Inflammatory macrophage treated with lipopolysaccharide for 1 hour (primary cell): ENCODE data around the gene LSP1.

Experiments used
- DNase-seq, 2 donors: peaks; one replicate each; pipeline ENCODE4 v3.0.0-alpha.2; 2020 to 2022

The LSP1 gene

DNA sequence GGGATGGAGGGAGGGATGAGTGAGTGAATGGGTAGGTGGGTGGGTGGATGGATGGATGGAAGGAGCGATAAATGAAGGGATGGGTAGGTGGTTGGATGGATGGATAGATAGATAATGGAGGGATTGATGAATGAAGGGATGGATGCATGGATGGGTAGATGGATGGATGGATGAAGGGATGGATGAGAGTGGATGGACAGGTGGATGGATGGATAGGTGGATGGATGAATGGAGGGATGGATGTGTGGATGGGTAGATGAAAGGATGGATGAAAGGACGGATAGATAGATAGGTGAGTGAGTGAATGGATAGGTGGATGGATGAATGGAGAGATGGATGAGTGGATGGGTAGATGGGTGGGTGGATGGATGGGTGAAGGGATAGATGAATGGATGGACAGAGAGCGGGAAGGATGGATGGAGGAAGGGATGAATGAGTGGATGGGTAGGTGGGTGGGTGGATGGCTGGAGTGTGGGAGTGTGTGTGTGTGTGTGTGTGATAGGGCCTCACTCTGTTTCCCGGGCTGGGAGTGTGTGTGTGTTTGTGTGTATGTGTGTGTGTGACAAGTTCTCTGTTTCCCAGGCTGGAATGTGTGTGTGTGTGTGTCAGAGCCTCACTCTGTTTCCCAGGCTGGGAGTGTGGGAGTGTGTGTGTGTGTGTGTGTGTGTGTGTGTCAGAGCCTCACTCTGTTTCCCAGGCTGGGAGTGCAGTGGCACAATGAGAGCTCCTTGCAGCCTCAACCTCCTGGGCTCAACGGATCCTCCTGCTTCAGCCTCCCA, 40.9 kb downstream of the LSP1 start:
- DNase-seq: no peak

DNA sequence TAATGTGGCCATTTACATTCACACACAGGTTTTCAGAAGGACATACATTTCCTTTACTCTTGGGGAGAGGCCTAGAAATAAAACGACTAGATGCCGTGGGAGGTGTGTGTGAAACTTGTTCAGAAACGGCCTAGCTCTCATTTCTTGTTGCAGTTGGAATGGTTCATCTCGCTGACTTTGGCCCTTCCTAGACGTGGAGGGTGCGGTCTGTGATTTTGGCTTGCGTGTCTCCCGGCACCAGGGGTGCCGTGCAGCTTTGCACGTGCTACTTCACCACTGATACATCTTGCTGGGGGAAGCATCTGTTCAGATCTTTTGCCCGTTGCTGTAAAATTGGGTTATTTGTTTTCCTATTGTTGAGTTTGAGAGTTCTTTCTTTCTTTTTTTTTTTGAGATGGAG, 41.9 kb downstream of the LSP1 start:
- no peak for DNase-seq

DNA sequence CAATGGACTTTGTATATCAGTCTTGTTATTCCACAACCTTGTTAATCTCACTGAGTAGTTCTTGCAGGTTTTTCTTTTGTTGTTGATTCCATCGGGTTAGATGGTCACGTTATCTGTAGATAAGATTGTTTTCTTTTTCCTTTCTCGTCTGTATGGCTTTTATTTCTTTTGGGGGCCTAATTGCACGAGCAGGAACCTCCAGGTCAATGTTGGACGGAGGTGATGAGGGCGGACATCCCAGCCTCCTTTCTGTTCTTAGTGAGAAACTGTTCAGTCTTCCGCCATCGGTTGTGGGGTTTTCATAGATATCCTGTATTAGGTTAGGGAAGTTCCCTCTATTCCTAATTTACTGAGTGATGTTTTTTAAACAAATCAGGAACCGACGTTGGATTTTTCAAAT, 43.6 kb downstream of the LSP1 start:
- peak in 1 of 2 donors; percentile 11 for DNase-seq

- DNase-seq: peak in 1 of 2 donors; percentile 28
Observed at GRCh38 chr11:1896923-1897322, 44.0 kb downstream of the LSP1 start.

- no peak for DNase-seq
Observed at GRCh38 chr11:1899090-1899489, 46.2 kb downstream of the LSP1 start.

DNA sequence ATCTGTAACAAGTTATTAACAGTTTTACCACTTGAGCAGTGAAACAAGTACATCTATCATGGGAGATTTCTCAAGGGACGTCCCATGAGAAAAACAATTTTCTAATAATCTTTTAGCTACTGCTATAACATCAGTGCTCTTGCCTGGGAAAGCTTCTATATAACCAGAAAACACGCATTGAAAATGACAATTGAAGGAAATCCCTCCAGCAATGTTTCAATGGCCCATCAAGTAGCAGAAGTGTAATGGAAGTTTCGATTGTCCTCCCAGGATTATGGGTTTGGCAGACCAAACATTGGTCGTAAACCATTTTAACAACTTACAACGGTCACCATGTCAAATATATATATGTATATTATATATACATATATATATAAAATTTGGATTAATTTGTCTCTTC, 46.8 kb downstream of the LSP1 start:
- DNase-seq: no peak

DNA sequence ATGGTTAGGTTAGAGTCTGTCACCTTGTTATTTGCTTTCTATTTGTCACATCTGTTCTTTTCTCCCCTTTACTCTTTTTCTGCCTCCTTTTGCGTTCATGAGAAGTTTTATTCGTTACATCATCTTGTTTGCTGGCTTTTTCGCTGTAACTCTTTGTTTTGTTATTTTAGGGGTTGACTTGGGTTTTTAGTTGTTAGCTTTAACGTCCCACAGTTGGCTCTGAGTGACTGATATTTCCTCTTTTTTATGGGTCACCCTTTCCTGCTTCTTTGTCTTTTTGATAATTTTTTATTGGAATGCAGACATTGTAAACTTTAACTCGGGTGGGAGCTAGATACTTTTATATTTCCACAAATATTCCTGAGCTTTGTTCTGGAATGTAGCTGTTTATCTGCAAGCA, 53.3 kb downstream of the LSP1 start:
- no peak for DNase-seq

DNA sequence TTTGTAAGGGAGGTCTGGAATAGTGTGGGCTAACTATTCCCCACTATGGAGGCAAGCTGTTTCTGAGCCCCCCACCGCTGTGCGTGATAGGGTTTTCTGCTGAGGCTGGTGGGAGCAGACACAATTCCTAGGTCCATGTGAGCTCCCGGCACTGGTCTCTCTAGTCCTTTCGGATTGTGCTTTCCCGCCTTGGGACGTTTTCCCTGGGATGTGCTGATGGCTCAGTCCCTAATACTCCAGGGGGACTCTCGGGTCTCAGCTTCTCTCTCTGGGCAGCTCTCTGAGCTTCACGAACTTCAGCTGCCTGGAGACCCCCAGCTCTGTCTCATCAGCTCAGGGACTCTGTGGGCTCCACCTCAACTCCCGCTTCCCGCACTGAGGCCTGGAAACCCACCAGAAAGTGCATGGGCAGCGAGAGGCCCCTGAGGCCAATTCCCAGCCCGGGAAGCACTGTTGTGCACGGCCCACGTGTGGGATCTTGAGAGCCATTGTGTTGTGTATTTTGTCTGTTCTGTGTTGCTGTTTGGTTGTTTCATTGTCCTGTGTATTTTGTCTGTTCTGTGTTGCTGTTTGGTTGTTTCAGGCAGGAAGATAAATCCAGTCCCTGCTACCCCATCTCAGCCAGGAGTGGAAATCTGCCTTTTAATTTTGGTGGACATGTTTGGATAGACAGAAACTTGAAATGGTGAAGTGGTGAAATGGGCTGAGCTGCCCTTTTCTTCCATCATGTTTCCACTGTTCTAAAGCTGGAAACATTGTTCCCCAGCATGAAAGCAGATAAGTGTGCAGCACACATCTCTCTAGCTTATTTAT, 53.9 kb downstream of the LSP1 start:
- DNase-seq: no peak

DNA sequence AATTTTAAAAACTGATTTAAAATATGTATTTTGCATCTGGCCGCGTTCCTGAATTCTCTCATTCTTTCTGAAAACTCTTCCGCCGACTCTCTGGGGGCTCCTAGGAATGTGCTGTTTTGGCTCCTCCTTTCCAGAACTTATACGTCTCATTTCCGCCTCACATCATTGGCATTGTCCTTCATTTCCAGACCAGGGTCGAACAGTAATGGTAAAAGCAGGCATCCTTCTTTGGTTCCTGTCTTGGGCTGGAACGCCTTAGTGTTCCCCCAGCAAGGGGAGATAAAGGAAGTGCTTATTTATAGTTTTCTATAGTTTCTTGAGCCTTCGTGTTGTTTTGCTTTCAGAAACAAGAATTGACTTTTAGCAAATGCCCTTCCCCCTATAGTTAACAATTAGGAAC, 55.7 kb downstream of the LSP1 start:
- DNase-seq: no peak

DNA sequence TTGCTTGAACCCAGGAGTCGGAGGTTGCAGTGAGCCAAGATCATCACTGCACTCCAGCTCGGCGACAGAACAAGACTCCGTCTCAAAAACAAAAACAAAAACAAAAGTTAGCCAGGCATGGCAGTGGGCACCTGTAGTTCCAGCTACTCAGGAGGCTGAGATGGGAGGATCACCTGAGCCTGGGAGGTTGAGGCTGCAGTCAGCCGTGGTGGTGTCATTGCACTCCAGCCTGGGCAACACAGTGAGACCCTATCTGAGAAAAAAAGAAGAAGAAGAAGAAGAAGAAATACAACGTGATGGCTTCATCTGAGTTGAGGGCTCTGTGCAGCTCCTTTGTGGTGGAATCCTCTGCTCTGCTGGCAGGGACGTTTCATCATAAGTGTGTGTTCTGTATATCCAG, 56.6 kb downstream of the LSP1 start:
- DNase-seq: no peak

- peak; percentile 33 to 54 for DNase-seq
Observed at GRCh38 chr11:1912289-1912878, 59.5 kb downstream of the LSP1 start.

GRCh38 chr11:1913271-1914060, 60.6 kb downstream of the LSP1 start:
- no peak for DNase-seq

GRCh38 chr11:1915795-1916131, 62.9 kb downstream of the LSP1 start:
- no peak for DNase-seq

- no peak for DNase-seq
Observed at GRCh38 chr11:1916132-1916985, 63.5 kb downstream of the LSP1 start.

GRCh38 chr11:1916986-1917522, 64.2 kb downstream of the LSP1 start:
- no peak for DNase-seq

GRCh38 chr11:1917523-1918435, 64.9 kb downstream of the LSP1 start:
- no peak for DNase-seq

DNA sequence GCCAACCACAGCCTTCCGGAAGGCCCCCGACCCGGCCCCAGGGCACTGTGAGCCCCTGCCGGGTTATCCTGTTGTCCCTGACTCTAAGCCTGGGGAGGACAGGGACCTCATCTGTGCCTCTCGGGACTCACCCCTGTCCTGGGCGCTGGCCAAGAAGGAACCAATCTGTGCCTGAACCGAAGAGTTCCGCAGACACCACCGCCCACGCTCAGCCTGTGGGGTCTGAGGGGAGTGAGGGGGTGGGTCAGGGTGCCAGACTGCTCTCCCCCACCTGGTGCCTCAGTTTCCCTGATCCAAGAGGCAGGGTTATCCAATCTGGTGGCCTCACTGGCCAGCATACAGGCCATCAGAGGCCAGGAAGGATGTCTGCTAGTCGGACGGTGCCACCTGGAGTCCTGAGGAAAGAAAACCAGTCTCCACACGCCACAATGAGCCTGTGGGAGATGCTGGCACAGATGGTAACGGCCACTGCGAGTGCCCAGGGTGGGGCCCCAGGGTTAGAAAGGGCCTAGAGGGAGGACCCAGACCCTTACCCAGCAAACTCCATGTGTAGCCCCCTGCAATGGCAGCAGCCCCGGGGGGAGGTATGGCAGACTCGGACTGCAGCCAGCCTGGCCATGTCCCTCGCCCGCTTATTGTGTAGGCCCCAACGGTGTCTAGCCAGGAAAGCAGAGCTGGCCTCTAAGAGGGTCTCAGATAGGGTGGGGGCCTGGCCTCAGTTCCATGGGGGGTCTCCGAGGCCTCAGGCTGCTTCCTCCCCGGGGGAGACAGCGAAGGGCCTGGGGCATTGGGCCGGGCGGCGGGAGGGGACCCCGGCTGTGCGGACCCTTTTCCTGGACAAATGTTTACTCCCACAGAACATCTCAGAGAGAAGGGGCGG, 65.8 kb downstream of the LSP1 start:
- DNase-seq: no peak

- DNase-seq: no peak
Observed at GRCh38 chr11:1919391-1920127, 66.7 kb downstream of the LSP1 start, which contains the start of gene TNNT3. TNNT3 (plus strand) TSS chr11:1919703; CDS start chr11:1922875, 3,172 bp downstream.
